ENCODE measurements around the gene GPC3.

GRCh38 chrX:133943507-133943906 lies 41.9 kb downstream of the GPC3 start:
- TF ChIP-seq, protein P1, sequence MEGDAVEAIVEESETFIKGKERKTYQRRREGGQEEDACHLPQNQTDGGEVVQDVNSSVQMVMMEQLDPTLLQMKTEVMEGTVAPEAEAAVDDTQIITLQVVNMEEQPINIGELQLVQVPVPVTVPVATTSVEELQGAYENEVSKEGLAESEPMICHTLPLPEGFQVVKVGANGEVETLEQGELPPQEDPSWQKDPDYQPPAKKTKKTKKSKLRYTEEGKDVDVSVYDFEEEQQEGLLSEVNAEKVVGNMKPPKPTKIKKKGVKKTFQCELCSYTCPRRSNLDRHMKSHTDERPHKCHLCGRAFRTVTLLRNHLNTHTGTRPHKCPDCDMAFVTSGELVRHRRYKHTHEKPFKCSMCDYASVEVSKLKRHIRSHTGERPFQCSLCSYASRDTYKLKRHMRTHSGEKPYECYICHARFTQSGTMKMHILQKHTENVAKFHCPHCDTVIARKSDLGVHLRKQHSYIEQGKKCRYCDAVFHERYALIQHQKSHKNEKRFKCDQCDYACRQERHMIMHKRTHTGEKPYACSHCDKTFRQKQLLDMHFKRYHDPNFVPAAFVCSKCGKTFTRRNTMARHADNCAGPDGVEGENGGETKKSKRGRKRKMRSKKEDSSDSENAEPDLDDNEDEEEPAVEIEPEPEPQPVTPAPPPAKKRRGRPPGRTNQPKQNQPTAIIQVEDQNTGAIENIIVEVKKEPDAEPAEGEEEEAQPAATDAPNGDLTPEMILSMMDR (conservative IDR thresholded peaks at IDR 0.05 in 1 of 2, IDR thresholded peaks at IDR 0.05 in 1 of 2; ENCODE audit: extremely low read depth in 1 of 2, insufficient read depth in 1 of 2, low read depth in 1 of 2, low read length in 2 of 2): no peak
- no peak for TF ChIP-seq EZH2 (IDR thresholded peaks at IDR 0.05; ENCODE audit: borderline replicate concordance, low read length)
